ENCODE data around the gene BRD2.
A peak's percentile ranks its signal among the peaks of the same experiment; 100 is the strongest.

The BRD2 gene

DNA sequence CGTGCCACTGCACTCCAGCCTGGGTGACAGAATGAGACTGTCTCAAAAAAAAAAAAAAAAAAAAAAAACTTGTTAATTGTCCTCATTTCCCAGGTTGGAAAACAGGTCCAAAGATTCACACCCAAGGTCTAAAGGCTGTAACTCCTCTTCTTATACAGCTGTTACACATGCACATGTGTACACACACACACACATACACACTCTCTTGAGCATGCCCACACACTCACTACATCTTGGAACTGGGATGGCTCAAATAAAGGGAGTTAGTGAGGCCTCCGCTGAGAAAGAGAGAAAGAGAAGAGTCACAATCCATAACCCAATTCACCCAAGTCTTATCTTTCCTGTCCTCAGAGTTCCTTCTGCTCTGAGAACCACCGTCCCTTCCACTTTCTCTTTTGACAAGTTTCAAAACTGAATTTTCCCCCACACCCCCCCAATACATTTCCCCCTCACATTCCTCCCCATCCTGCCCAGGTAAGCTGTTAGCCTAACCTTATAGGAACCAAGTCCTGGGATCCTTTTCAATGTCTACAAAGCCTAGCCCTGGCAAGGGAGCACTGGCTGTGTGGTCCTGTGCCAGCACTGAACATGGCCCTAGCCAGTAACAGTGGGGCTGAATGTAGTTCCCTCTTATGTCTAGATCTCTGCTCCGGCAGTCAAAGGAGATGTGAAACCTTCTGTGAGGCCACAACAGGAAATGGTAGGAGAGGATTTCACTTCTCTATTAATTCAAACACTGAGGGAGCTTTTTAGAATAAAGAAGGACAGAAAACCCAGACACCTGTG, 24.3 kb upstream of the BRD2 start:
- no peak for TF ChIP-seq CTCF (IDR thresholded peaks at IDR 0.05; ENCODE audit: insufficient read depth, missing control alignments)
- no peak for DNase-seq (ENCODE audit: insufficient read length, low spot score)
- FAIRE-seq, result no peak

DNA sequence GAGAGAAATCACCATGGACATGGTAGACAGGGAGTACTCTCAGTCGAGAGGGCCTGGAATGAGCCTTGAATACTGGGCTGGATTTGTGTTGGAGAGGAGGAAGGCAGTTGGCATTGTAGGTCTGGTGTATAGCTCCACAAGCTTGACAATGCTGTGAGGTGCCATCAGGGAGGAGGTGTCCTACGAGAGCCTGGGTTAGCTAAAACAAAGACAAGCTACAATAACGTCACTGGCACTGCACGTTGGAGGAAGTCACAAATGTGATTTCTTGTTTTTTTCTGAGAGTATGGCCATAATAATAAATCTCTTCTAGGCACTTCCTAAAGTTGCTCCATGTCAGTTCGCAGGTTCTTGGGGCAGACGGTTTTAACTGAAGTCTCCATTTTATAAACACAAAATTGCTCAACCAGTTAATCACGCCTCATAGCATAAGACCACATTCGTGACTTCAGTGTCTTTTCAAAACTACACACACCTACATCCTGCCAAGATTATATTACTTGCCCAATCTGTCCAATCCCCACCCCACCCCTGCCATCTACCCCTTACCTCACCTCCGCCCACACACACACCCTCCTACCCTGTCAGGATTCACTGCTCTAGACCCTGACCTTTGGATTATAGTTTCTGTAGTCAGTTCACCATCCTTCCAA, 23.2 kb upstream of the BRD2 start:
- DNase-seq (ENCODE audit: insufficient read length, low spot score), result no peak
- no peak for FAIRE-seq
- no peak for TF ChIP-seq CTCF (IDR thresholded peaks at IDR 0.05; ENCODE audit: insufficient read depth, missing control alignments)

DNA sequence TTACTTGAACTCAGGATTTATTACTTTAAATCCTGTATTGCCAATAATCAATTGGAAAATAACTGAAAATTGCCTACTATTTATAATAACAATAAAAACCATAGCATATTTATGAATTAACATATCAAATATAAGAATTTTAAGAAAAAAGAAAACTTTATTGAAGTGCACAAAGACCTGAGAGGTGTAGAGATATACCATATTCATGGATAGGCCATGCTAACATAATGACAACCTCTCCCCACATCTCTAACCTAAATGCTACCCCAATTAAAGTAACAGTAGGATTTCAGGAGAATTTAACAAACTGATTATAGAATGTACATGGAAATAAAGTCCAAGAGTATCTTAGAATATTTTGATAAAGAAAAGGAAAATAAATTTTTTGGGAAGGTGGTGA, 22.4 kb upstream of the BRD2 start:
- no peak for FAIRE-seq

DNA sequence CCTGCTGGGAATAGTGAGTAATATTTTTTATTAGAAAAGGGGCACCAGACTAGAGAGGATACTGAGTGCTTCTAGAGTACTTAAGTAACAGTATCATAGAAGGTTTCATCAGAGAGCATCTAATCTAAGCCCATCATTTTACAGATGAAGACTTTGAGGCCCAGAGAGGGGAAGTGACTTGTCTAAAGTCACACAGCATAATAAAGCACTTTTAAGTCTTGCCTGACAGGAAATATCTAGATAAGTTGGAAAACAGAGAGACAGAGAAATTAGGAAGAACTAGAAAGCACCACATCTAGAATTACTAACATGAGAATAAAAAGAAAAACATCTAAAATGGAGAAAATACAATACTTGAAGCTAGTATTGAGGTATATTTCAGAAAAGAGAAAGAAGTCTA, 21.5 kb upstream of the BRD2 start:
- DNase-seq (ENCODE audit: insufficient read length, low spot score) (no peak), FAIRE-seq (no peak)
- no peak for TF ChIP-seq CTCF (IDR thresholded peaks at IDR 0.05; ENCODE audit: insufficient read depth, missing control alignments)

More for the DNA sequence above, 22.4 kb upstream of the BRD2 start:
- DNase-seq (ENCODE audit: insufficient read length, low spot score), result no peak
- no peak for TF ChIP-seq CTCF (IDR thresholded peaks at IDR 0.05; ENCODE audit: insufficient read depth, missing control alignments)

GRCh38 chr6:32947552-32948465, 20.6 kb upstream of the BRD2 start:
- FAIRE-seq, result no peak
- TF ChIP-seq CTCF (IDR thresholded peaks at IDR 0.05; ENCODE audit: insufficient read depth, missing control alignments), result peak; percentile 60

DNA sequence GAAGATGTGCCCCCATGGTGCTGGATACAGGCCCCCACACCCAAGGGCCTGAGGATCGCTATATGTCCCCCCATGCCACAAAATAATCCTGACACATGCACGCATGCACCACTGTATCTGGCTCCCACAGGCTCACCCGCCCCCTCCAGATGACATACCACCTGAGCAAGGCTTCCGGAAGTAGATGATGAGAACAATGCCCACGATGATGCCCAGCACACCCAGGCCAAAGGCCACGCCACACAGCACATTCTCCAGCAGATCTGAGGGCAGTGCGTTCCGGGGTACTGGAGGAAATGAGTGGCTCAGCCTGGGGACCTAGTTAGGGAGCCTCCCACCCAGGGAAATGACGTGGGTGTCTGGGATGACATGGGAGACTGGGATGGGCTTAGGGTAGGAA, 19.3 kb upstream of the BRD2 start:
- no peak for FAIRE-seq
- no peak for TF ChIP-seq CTCF (IDR thresholded peaks at IDR 0.05; ENCODE audit: insufficient read depth, missing control alignments)
- DNase-seq (ENCODE audit: insufficient read length, low spot score), result no peak

More at GRCh38 chr6:32947552-32948465, 20.6 kb upstream of the BRD2 start:
- DNase-seq (ENCODE audit: insufficient read length, low spot score), result no peak

Measured in D721Med (cell line).